Naive thymus-derived CD4-positive, alpha-beta T cell (primary cell): ENCODE results near the gene CHKB. TPM values are rescaled to one million over a fixed set of nuclear protein-coding genes. Genes with fewer than 3 reads are reported as not detected.
"Not testable (repeated sequence)": the region's sequence is repeated elsewhere in the genome, so short reads cannot be mapped to it uniquely, and the experiment has no call there.

ENCODE experiments used
- ATAC-seq: fragments of 150-1000 bp; cut with Tn5 transposase; 2 replicates; pipeline ENCODE4 v1.10.0; 2021; ENCODE audit warnings: mild to moderate bottlenecking, moderate library complexity
- CTCF ChIA-PET: fragments of 350-600 bp; sonication (Branson Sonifier 250); formaldehyde crosslinking; loops from one replicate; lab custom pipeline; 2021; ENCODE audit warnings: antibody characterized with exemption; lab: Charles Lee
- POLR2A ChIA-PET: fragments of 350-600 bp; sonication (Branson Sonifier 250); formaldehyde crosslinking; loops from one replicate; lab custom pipeline; 2021; ENCODE audit warnings: antibody characterized with exemption, inconsistent platforms; lab: Charles Lee
- DNase-seq, 9 donors: peaks; one replicate each; pipeline versions ENCODE4 v3.0.0 to v3.0.0-alpha.2; 2020 to 2022; ENCODE audit warnings: mixed read lengths in 1 of 9
- H3K27ac ChIP-seq: one replicate; pipeline ENCODE4 v1.7.0; 2013; ENCODE audit warnings: mild to moderate bottlenecking, low read depth, low read length, moderate library complexity
- H3K27me3 ChIP-seq, 2 donors: one replicate each; pipeline ENCODE4 v1.7.0; 2013; ENCODE audit warnings: low read length in 2 of 2, mild to moderate bottlenecking in 2 of 2, moderate library complexity in 2 of 2; ENCODE audit not compliant: control insufficient read depth in 2 of 2, insufficient read depth in 2 of 2
- H3K36me3 ChIP-seq, 3 experiments: 1 replicate in 2 of 3; 2 replicates in 1 of 3; pipeline ENCODE4 v1.7.0; 2013; ENCODE audit warnings: low read length in 3 of 3, mild to moderate bottlenecking in 3 of 3, moderate library complexity in 1 of 3; ENCODE audit not compliant: insufficient read depth in 3 of 3, control insufficient read depth in 2 of 3
- H3K4me1 ChIP-seq, 2 donors: one replicate each; pipeline ENCODE4 v1.7.0; 2013; ENCODE audit warnings: low read length in 2 of 2, mild to moderate bottlenecking in 2 of 2, moderate library complexity in 1 of 2; ENCODE audit not compliant: control insufficient read depth in 2 of 2, insufficient read depth in 2 of 2
- H3K4me3 ChIP-seq: 2 replicates; pipeline ENCODE4 v1.7.0; 2013; ENCODE audit warnings: mild to moderate bottlenecking, low read length
- H3K9me3 ChIP-seq, 3 experiments: 1 replicate in 2 of 3; 2 replicates in 1 of 3; pipeline ENCODE4 v1.7.0; 2013; ENCODE audit warnings: low read length in 3 of 3; ENCODE audit not compliant: control insufficient read depth in 2 of 3
- H3K27ac Mint-ChIP-seq, 9 donors: one replicate each; pipeline ENCODE4 v1.8.0; 2020 to 2022; ENCODE audit warnings: mixed read lengths in 9 of 9, mild to moderate bottlenecking in 8 of 9, moderate library complexity in 5 of 9, inconsistent platforms in 2 of 9
- H3K27me3 Mint-ChIP-seq, 5 donors: one replicate each; pipeline ENCODE4 v1.8.0; 2021 to 2022; ENCODE audit warnings: mixed read lengths in 5 of 5, mild to moderate bottlenecking in 1 of 5
- H3K36me3 Mint-ChIP-seq, 5 donors: one replicate each; pipeline ENCODE4 v1.8.0; 2020 to 2022; ENCODE audit warnings: mixed read lengths in 5 of 5, mild to moderate bottlenecking in 3 of 5, inconsistent platforms in 1 of 5
- H3K4me1 Mint-ChIP-seq, 7 donors: one replicate each; pipeline ENCODE4 v1.8.0; 2020 to 2022; ENCODE audit warnings: mixed read lengths in 7 of 7, mild to moderate bottlenecking in 3 of 7, inconsistent platforms in 1 of 7
- H3K4me3 Mint-ChIP-seq, 10 donors: one replicate each; pipeline ENCODE4 v1.8.0; 2020 to 2022; ENCODE audit warnings: mild to moderate bottlenecking in 10 of 10, mixed read lengths in 10 of 10, moderate library complexity in 6 of 10, inconsistent platforms in 2 of 10
- H3K9me3 Mint-ChIP-seq, 11 donors: one replicate each; pipeline ENCODE4 v1.8.0; 2020 to 2022; ENCODE audit warnings: mixed read lengths in 11 of 11, mild to moderate bottlenecking in 4 of 11, inconsistent platforms in 1 of 11, moderate library complexity in 1 of 11
- intact Hi-C, 2 donors: fragments of 100-400 bp; cut with micrococcal nuclease; formaldehyde crosslinking; loops; one replicate each; pipeline ENCODE4 v1.15.1; 2023
- polyA plus RNA-seq, 2 donors: library from polyadenylated mRNA; unstranded; fragments of 300-500 nt; fragmentation: Illumina TruSeq; gene quantifications; one replicate each; pipeline ENCODE4 v1.2.3, GENCODE V29; 2021
- total RNA-seq, 6 experiments: library from RNA in 5 of 6; stranded (reverse) in 5 of 6; gene quantifications; 1 replicate in 5 of 6; 2 replicates in 1 of 6; pipeline ENCODE4 v1.2.3 and lab custom pipeline; 2021 to 2026

CHKB gene
- total and polyA plus RNA-seq, 7 experiments from 2014 or later: 24.2 to 214 (median 158) TPM

DNA sequence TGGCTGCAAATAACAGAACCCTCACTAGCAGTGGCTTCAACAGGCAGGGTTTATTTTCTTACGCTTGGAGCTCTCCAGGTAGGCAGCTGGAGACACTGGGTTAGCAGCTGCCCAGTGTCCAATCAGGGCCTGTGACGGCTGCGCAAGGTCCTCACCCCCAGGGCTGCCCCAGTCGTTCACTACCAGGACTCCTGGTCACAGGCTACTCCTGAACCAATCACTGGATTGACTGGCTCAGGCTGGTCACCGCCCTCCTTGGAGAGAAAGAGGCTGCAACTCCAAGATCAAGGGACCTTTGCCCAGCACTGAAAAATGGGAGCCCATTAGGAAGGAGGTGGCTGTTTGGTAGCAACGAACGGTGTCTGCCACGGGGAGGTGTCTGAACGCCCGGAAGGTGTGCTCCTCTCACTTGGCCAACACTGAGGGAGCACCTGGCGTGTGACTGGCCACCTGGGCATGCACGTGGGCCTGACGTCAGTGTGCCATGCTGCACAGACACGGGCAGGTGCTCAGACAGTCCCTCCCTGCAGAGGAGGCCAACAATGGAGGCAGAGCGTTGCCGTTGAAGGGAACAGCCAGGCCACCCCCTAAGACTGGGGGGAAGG, 40.2 kb upstream of the CHKB start:
- peak overlapping the region; percentile 68 for H3K4me3 ChIP-seq
- DNase-seq (no peak), ATAC-seq (no peak)
- Mint-ChIP-seq H3K9me3 (no peaks in the 10 kb centered on the region), H3K36me3 (peaks cover 0 to 4% (median 3%) of the 10 kb centered on the region in 5 donors), H3K4me1 (peaks cover 10 to 45% (median 38%) of the 10 kb centered on the region in 7 donors), H3K27me3 (no peaks in the 10 kb centered on the region), H3K27ac (peak overlapping the region; percentile 93 to 100 (median 99)), H3K4me3 (peak overlapping the region in 9 of 10 donors; percentile 81 to 97 (median 93))
- no peaks in the 10 kb centered on the region for H3K9me3 ChIP-seq
- intact Hi-C loops: loop anchor here in 1 of 2 donors (5.0 kb wide), 2 partner anchors 49 to 296 kb away; partner anchors contain the start of genes DENND6B and SHANK3
- CTCF ChIA-PET: interaction anchor here (1.1 kb wide), 1 partner anchor 381 kb away, joined by 3 read pairs; no protein-coding TSS in a partner anchor
- H3K36me3 ChIP-seq: peaks cover 0 to 18% (median 0%) of the 10 kb centered on the region in 3 experiments
- no peaks in the 10 kb centered on the region for H3K27me3 ChIP-seq
- peak overlapping the region; percentile 93 for H3K27ac ChIP-seq
- peaks cover 21 to 34% of the 10 kb centered on the region in 2 donors for H3K4me1 ChIP-seq
- POLR2A ChIA-PET: interaction anchor here (0.6 to 4.8 kb wide), 8 partner anchors 82 to 788 kb away, joined by 3 to 91 read pairs (median 10); partner anchors contain the start of genes LMF2, NCAPH2, SCO2 and TYMP

- peak overlapping the region; percentile 93 for H3K27ac ChIP-seq
- DNase-seq (peak in 7 of 9 donors; percentile 19 to 49 (median 47)), ATAC-seq (no peak)
- peak overlapping the region; percentile 68 for H3K4me3 ChIP-seq
- intact Hi-C loops: loop anchor here (1.0 to 5.0 kb wide), 13 partner anchors 40 to 431 kb away; partner anchors contain the start of genes MAPK11 (in 2 of the 2), CHKB (in 1 of the 2), DENND6B (in 1 of the 2) and PPP6R2 (in 1 of the 2)
- Mint-ChIP-seq H3K36me3 (peaks cover 0 to 4% (median 3%) of the 10 kb centered on the region in 5 donors), H3K4me3 (peak overlapping the region; percentile 81 to 97 (median 93)), H3K4me1 (peaks cover 10 to 45% (median 38%) of the 10 kb centered on the region in 7 donors), H3K9me3 (no peaks in the 10 kb centered on the region), H3K27ac (peak overlapping the region; percentile 93 to 100 (median 99)), H3K27me3 (no peaks in the 10 kb centered on the region)
- H3K4me1 ChIP-seq: peaks cover 18 to 28% of the 10 kb centered on the region in 2 donors
- no peaks in the 10 kb centered on the region for H3K27me3 ChIP-seq
- POLR2A ChIA-PET: interaction anchor here (0.6 to 4.8 kb wide), 30 partner anchors 8 to 787 kb away, joined by 3 to 91 read pairs (median 8); partner anchors contain the start of genes CHKB, HDAC10, LMF2 and NCAPH2
- CTCF ChIA-PET: interaction anchor here (0.7 to 1.9 kb wide), 12 partner anchors 59 to 380 kb away, joined by 3 to 27 read pairs (median 4); partner anchors contain the start of genes SCO2, SYCE3, TUBGCP6 and TYMP
- H3K9me3 ChIP-seq: no peaks in the 10 kb centered on the region
- H3K36me3 ChIP-seq: peaks cover 0 to 18% (median 0%) of the 10 kb centered on the region in 3 experiments
Measured at GRCh38 chr22:50621948-50622722, 39.5 kb upstream of the CHKB start.

DNA sequence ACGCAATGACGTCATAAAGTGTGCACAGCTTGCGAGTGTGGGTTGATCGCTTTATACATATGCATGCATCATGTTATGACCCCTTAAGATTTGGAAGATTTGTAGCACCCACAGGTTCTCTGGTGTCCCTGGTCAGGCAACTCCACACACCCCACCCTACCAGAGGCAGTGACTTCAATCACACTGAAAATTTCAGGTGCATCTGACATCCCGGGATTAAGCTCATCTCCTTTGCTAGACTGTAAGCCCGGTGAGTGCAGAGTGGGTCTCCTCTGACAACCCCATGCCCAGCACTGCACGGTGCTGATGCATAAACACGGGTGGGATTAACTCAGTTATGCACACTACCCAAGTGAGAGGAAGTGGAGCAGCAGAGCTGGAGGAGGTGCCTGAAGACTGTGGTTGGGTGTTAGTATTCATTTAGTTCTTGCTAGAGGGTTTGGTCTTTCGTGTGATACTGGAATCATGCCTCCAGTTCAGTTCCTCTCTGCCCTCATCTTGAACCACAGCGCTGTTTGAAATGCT, 38.8 kb upstream of the CHKB start:
- CTCF ChIA-PET: interaction anchor here (0.7 to 1.9 kb wide), 27 partner anchors 11 to 427 kb away, joined by 3 to 27 read pairs (median 4); partner anchors contain the start of genes CHKB, HDAC10, KLHDC7B and LMF2
- peak overlapping the region; percentile 68 for H3K4me3 ChIP-seq

GRCh38 chr22:50620593-50621355, 38.1 kb upstream of the CHKB start:
- H3K27ac Mint-ChIP-seq: peak overlapping the region; percentile 93 to 100 (median 99)
- H3K27me3 Mint-ChIP-seq: no peaks in the 10 kb centered on the region
- Histone ChIP-seq H3K27me3 (no peaks in the 10 kb centered on the region), H3K4me1 (peaks cover 17 to 27% of the 10 kb centered on the region in 2 donors), H3K9me3 (no peaks in the 10 kb centered on the region), H3K36me3 (peaks cover 0 to 11% (median 0%) of the 10 kb centered on the region in 3 experiments), H3K4me3 (peak overlapping the region; percentile 68), H3K27ac (peak overlapping the region; percentile 93)
- H3K4me3 Mint-ChIP-seq: peak overlapping the region; percentile 81 to 97 (median 93)
- POLR2A ChIA-PET: interaction anchor here (0.5 to 4.8 kb wide), 46 partner anchors 9 to 658 kb away, joined by 3 to 91 read pairs (median 4); partner anchors contain the start of genes CHKB, HDAC10, KLHDC7B and LMF2
- H3K36me3 Mint-ChIP-seq: peaks cover 0 to 4% (median 0%) of the 10 kb centered on the region in 5 donors
- peaks cover 10 to 40% (median 33%) of the 10 kb centered on the region in 7 donors for H3K4me1 Mint-ChIP-seq
- intact Hi-C loops: loop anchor here (1.0 to 5.0 kb wide), 25 partner anchors 38 to 471 kb away; partner anchors contain the start of genes CHKB (in 2 of the 2), MAPK11 (in 2 of the 2), NCAPH2 (in 2 of the 2) and DENND6B (in 1 of the 2)
- H3K9me3 Mint-ChIP-seq: no peaks in the 10 kb centered on the region
- DNase-seq (peak; percentile 61 to 95 (median 88)), ATAC-seq (peak; percentile 88)
- CTCF ChIA-PET: interaction anchor here (0.6 to 1.9 kb wide), 33 partner anchors 10 to 427 kb away, joined by 3 to 27 read pairs (median 4); partner anchors contain the start of genes CHKB, HDAC10, KLHDC7B and LMF2

More for the DNA sequence above, 38.8 kb upstream of the CHKB start:
- intact Hi-C loops: loop anchor here (1.0 to 5.0 kb wide), 13 partner anchors 39 to 431 kb away; partner anchors contain the start of genes MAPK11 (in 2 of the 2), CHKB (in 1 of the 2), DENND6B (in 1 of the 2) and PPP6R2 (in 1 of the 2)
- Mint-ChIP-seq H3K36me3 (peaks cover 0 to 4% (median 2%) of the 10 kb centered on the region in 5 donors), H3K9me3 (no peaks in the 10 kb centered on the region), H3K4me1 (peaks cover 10 to 42% (median 34%) of the 10 kb centered on the region in 7 donors), H3K4me3 (peak overlapping the region; percentile 81 to 97 (median 93)), H3K27me3 (no peaks in the 10 kb centered on the region), H3K27ac (peak overlapping the region; percentile 93 to 100 (median 99))
- POLR2A ChIA-PET: interaction anchor here (0.5 to 4.8 kb wide), 46 partner anchors 9 to 685 kb away, joined by 3 to 91 read pairs (median 4); partner anchors contain the start of genes CHKB, HDAC10, KLHDC7B and LMF2
- DNase-seq (peak in 8 of 9 donors; percentile 57 to 84 (median 76)), ATAC-seq (peak; percentile 63)
- Histone ChIP-seq H3K27ac (peak overlapping the region; percentile 93), H3K4me1 (peaks cover 17 to 27% of the 10 kb centered on the region in 2 donors), H3K36me3 (peaks cover 0 to 17% (median 0%) of the 10 kb centered on the region in 3 experiments), H3K27me3 (no peaks in the 10 kb centered on the region), H3K9me3 (no peaks in the 10 kb centered on the region)

DNA sequence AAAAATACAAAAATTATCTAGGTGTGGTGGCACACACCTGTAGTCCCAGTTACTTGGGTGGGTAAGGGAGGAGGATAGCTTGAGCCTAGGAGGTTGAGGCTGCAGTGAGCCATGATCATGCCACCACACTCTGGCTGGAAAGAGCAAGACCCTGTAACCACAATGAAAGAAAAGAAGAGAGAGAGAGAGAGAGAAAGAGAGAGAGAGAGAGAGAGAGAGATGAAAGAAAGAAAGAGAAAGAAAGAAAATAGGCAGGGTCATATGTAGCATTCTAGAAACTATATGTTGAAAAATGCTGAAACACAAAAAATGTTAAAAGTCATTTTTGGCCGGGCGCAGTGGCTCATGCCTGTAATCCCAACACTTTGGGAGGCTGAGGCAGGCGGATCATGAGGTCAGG, 31.6 kb upstream of the CHKB start:
- H3K9me3 ChIP-seq, H3K4me3 ChIP-seq, ATAC-seq, H3K27ac ChIP-seq, H3K36me3 Mint-ChIP-seq, H3K27me3 ChIP-seq, H3K4me1 ChIP-seq, DNase-seq, CTCF ChIA-PET, POLR2A ChIA-PET, H3K27ac Mint-ChIP-seq, H3K36me3 ChIP-seq, intact Hi-C loops, H3K9me3 Mint-ChIP-seq: not testable (repeated sequence)
- Mint-ChIP-seq H3K4me1 (peaks cover 0 to 12% (median 3%) of the 10 kb centered on the region in 7 donors), H3K4me3 (peak overlapping the region in 1 of 10 donors; percentile 6), H3K27me3 (peaks cover 0 to 22% (median 10%) of the 10 kb centered on the region in 5 donors)
